ENCODE measurements around the gene PRPH2.

PRPH2 gene

GRCh38 chr6:42692137-42692911 is 30.1 kb downstream of the PRPH2 start:
- H3K79me2 ChIP-seq (ENCODE audit: insufficient read depth, low read length), result no peaks in the 10 kb centered on the region
- H3F3A ChIP-seq (ENCODE audit: low read depth), result no peaks in the 10 kb centered on the region
- no peaks in the 10 kb centered on the region for H3K27me3 ChIP-seq (ENCODE audit: insufficient read depth, low read length, poor library complexity, severe bottlenecking)
- H3K9me3 ChIP-seq (ENCODE audit: insufficient read depth, low read depth, low read length), result no peaks in the 10 kb centered on the region
- no peak overlapping the region for H2AFZ ChIP-seq (ENCODE audit: low read length)
- H3K4me1 ChIP-seq (ENCODE audit: insufficient read depth, low read length, poor library complexity, severe bottlenecking), result peaks cover 16% of the 10 kb centered on the region
- H3K9ac ChIP-seq (ENCODE audit: low read depth, low read length, poor library complexity, severe bottlenecking), result no peak overlapping the region
- peaks cover 46% of the 10 kb centered on the region; the same call in 1 of the 2 replicates for H3K36me3 ChIP-seq (ENCODE audit: insufficient read depth, low read length)
- no peak overlapping the region for H3K4me2 ChIP-seq (ENCODE audit: low read depth, low read length, poor library complexity, severe bottlenecking)
- TF ChIP-seq EZH2phosphoT487 (IDR thresholded peaks at IDR 0.05; ENCODE audit: borderline replicate concordance), result no peak
- TF ChIP-seq CTCF (conservative IDR thresholded peaks at IDR 0.05; ENCODE audit: low read length), result no peak
- no peak overlapping the region for H3K4me3 ChIP-seq (ENCODE audit: low read length, poor library complexity, severe bottlenecking)
- no peaks in the 10 kb centered on the region for H4K20me1 ChIP-seq (ENCODE audit: insufficient read depth, low read length, poor library complexity, severe bottlenecking)
- no peaks in the 10 kb centered on the region for H3K9me2 ChIP-seq (replicated peaks; ENCODE audit: low read depth, low read length)

- H3F3A ChIP-seq (ENCODE audit: low read depth), result no peaks in the 10 kb centered on the region
- H3K4me2 ChIP-seq (ENCODE audit: low read depth, low read length, poor library complexity, severe bottlenecking), result no peak overlapping the region
- no peak for TF ChIP-seq CTCF (conservative IDR thresholded peaks at IDR 0.05; ENCODE audit: low read length)
- no peak for TF ChIP-seq EZH2phosphoT487 (IDR thresholded peaks at IDR 0.05; ENCODE audit: borderline replicate concordance)
- no peaks in the 10 kb centered on the region for H3K9me3 ChIP-seq (ENCODE audit: insufficient read depth, low read depth, low read length)
- no peaks in the 10 kb centered on the region for H3K27me3 ChIP-seq (ENCODE audit: insufficient read depth, low read length, poor library complexity, severe bottlenecking)
- no peak overlapping the region for H2AFZ ChIP-seq (ENCODE audit: low read length)
- H4K20me1 ChIP-seq (ENCODE audit: insufficient read depth, low read length, poor library complexity, severe bottlenecking), result no peaks in the 10 kb centered on the region
- H3K9ac ChIP-seq (ENCODE audit: low read depth, low read length, poor library complexity, severe bottlenecking), result no peak overlapping the region
- H3K79me2 ChIP-seq (ENCODE audit: insufficient read depth, low read length), result no peaks in the 10 kb centered on the region
- no peaks in the 10 kb centered on the region for H3K9me2 ChIP-seq (replicated peaks; ENCODE audit: low read depth, low read length)
- H3K4me1 ChIP-seq (ENCODE audit: insufficient read depth, low read length, poor library complexity, severe bottlenecking), result peaks cover 16% of the 10 kb centered on the region
- no peak overlapping the region for H3K4me3 ChIP-seq (ENCODE audit: low read length, poor library complexity, severe bottlenecking)
- H3K36me3 ChIP-seq (ENCODE audit: insufficient read depth, low read length), result peaks cover 46% of the 10 kb centered on the region; the same call in 1 of the 2 replicates
These were observed 31.5 kb downstream of the PRPH2 start for GRCh38 chr6:42690872-42691271.

GRCh38 chr6:42690151-42690702 is 32.2 kb downstream of the PRPH2 start:
- Histone ChIP-seq H3K4me2 (ENCODE audit: low read depth, low read length, poor library complexity, severe bottlenecking) (no peak overlapping the region), H3K36me3 (ENCODE audit: insufficient read depth, low read length) (peaks cover 49% of the 10 kb centered on the region; the same call in 1 of the 2 replicates), H3K9me2 (replicated peaks; ENCODE audit: low read depth, low read length) (no peaks in the 10 kb centered on the region), H3K4me1 (ENCODE audit: insufficient read depth, low read length, poor library complexity, severe bottlenecking) (peaks cover 16% of the 10 kb centered on the region), H3K4me3 (ENCODE audit: low read length, poor library complexity, severe bottlenecking) (no peak overlapping the region), H3K9ac (ENCODE audit: low read depth, low read length, poor library complexity, severe bottlenecking) (no peak overlapping the region), H3K27me3 (ENCODE audit: insufficient read depth, low read length, poor library complexity, severe bottlenecking) (no peaks in the 10 kb centered on the region), H3F3A (ENCODE audit: low read depth) (no peaks in the 10 kb centered on the region), H3K9me3 (ENCODE audit: insufficient read depth, low read depth, low read length) (no peaks in the 10 kb centered on the region), H3K79me2 (ENCODE audit: insufficient read depth, low read length) (no peaks in the 10 kb centered on the region), H2AFZ (ENCODE audit: low read length) (no peak overlapping the region), H4K20me1 (ENCODE audit: insufficient read depth, low read length, poor library complexity, severe bottlenecking) (no peaks in the 10 kb centered on the region)
- TF ChIP-seq EZH2phosphoT487 (IDR thresholded peaks at IDR 0.05; ENCODE audit: borderline replicate concordance), result no peak
- no peak for TF ChIP-seq CTCF (conservative IDR thresholded peaks at IDR 0.05; ENCODE audit: low read length)
